Ovary (tissue), 3 donors: Measurements from ENCODE around the gene TNS3.
"Not testable (repeated sequence)": the region's sequence is repeated elsewhere in the genome, so short reads cannot be mapped to it uniquely, and the experiment has no call there.

Source experiments
- EP300 ChIP-seq: sonication (generic); formaldehyde crosslinking; IDR thresholded peaks from one replicate; pipeline ENCODE4 v1.6.1; 2017; ENCODE audit warnings: antibody characterized with exemption
- TF ChIP-seq, protein P1 (sequence below), 3 donors: fragments of 450-650 bp in 2 of 3; fragments of 200-600 bp in 1 of 3; IDR thresholded peaks; one replicate each; pipeline versions ENCODE4 v1.5.1 to v1.8.0; 2016 to 2022; ENCODE audit warnings: antibody characterized with exemption in 3 of 3, mild to moderate bottlenecking in 1 of 3
- donor health status: DM: no; HTN: no; CAD: no.

- TF ChIP-seq, protein P1, sequence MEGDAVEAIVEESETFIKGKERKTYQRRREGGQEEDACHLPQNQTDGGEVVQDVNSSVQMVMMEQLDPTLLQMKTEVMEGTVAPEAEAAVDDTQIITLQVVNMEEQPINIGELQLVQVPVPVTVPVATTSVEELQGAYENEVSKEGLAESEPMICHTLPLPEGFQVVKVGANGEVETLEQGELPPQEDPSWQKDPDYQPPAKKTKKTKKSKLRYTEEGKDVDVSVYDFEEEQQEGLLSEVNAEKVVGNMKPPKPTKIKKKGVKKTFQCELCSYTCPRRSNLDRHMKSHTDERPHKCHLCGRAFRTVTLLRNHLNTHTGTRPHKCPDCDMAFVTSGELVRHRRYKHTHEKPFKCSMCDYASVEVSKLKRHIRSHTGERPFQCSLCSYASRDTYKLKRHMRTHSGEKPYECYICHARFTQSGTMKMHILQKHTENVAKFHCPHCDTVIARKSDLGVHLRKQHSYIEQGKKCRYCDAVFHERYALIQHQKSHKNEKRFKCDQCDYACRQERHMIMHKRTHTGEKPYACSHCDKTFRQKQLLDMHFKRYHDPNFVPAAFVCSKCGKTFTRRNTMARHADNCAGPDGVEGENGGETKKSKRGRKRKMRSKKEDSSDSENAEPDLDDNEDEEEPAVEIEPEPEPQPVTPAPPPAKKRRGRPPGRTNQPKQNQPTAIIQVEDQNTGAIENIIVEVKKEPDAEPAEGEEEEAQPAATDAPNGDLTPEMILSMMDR (IDR thresholded peaks at IDR 0.05) = not testable (repeated sequence)
- not testable (repeated sequence) for TF ChIP-seq EP300
These were observed 140.9 kb downstream of the TNS3 start for GRCh38 chr7:47441048-47441447.
